Measurements from ENCODE around the gene AOPEP.

The AOPEP gene

DNA sequence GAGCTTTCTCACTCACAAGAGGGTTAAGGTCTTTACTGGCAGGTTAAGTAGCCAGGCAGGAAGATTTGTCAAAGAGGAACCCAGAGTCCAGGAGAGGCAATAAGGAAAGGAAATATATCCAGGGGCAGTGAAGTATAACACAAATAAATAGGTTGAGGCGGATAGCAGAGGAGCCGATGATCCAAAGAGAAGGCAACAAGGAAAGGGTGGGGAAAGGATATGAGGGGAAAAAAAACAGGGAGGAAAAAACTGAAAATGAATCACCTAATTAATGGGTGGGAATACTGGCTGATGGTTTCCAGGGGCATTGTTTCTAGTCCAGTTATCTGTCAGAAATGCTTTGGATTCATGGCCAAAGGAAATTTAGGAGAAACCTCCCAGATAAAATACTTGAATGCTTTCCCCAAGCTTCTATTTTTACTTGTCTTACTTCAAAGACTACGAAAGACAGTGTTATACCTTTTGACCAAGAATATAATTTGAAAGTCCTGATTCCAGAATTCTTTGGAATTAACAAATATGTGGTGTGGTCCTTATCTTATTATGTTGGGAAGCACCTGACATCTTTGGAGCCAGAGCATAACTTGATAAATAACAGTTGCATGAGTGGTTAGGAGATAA, 146.5 kb downstream of the AOPEP start:
- no peak for DNase-seq

DNA sequence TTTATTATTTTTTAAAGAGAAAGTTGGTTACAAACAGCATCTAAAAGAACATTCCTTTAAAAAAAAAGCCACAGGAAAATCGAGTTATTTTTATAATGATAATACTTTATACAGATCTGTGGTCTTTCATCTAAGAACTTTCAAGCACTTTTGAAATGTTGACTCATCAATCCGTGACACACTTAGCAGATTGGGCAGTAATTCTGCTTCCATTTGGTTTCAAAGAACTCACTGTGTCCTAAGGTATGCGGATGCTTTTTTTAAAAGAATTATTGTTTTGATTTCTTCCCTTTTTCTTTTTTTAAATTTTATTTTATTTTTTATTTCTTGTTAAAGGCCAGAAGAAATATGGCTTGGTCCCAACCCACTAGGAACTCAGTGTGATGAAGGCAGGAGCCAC, 147.8 kb downstream of the AOPEP start:
- no peak for DNase-seq

- no peak for DNase-seq
These were observed 149.0 kb downstream of the AOPEP start for GRCh38 chr9:94875300-94876020.

- peak; percentile 30 for DNase-seq
These were observed 152.3 kb downstream of the AOPEP start for GRCh38 chr9:94878804-94879203.

DNA sequence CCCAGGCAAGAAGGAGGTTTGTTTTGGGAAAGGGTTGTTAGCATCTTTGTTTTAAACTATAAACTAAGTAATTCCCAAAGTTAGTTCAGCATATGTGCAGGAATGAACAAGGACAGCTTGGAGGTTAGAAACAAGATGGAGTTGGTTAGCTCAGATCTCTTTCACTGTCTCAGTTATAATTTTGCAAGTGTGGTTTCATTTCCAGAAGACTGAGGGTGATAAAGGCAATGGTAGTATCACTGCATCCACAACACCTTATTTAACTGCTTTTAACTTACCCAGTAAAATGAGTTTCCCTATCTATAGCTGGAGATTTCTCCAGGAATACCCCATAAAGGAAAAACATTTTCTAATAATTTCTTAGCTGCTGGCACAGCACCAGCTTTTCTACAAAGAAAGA, 152.7 kb downstream of the AOPEP start:
- DNase-seq = no peak

DNA sequence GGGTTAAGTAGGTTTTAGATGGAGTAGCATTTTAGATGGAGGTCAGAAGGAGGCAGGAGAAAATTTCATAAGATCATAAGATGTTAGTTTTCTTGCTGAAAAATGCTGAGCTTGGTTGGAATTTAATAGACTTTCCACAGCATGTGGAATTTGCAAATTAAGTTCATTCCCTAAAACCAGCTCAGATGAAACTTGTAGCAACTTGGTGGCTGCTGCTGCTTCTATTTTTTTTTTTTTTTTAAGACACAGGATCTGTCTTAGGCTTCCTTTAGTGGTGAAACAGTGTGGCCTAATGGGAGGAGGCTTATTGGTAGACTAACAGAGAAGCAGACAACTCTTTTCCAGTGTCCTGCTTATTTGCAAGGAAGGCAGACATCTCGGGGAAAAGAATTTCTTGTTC, 154.5 kb downstream of the AOPEP start:
- no peak for DNase-seq

DNA sequence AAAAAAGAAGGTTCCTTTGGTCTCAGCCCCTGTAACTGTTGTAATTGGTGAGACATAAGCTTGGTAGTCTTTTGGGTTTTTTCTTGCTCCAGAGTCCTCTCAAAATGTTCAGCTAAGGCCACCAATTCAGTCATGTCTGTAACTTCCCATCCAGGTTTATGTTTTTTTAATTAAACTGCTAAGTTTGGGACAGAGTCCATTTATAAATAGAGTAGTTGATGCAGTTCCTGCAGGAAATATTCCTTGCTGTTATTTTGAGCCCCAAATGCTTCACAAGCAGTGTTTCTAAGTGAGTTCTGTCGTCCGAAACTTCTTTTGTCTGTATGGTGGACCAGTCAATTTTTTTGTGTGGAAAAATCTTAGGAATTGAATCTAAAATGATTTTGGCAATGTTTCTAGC, 155.0 kb downstream of the AOPEP start:
- DNase-seq = no peak

DNA sequence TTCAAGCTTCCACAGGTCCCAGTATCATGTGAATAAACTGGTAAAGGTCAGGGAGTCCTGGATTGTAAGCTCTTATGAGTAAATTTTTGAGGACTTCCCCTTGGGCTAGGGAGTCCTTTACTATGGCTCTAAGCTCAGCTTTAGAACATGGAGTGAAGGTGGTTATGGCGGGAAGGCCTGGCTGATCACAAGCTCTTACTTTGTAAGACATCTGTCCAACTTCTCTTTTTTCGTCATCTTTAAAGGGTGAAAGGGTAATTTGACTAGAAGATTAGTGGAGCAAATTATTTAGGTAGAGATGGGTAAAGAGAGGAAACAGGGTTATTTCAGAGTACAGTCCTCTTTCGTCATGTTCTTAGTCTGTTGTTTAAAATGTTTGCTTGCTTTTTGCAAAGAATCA, 155.4 kb downstream of the AOPEP start:
- DNase-seq = no peak

GRCh38 chr9:94882966-94883641, 156.6 kb downstream of the AOPEP start:
- no peak for DNase-seq

DNA sequence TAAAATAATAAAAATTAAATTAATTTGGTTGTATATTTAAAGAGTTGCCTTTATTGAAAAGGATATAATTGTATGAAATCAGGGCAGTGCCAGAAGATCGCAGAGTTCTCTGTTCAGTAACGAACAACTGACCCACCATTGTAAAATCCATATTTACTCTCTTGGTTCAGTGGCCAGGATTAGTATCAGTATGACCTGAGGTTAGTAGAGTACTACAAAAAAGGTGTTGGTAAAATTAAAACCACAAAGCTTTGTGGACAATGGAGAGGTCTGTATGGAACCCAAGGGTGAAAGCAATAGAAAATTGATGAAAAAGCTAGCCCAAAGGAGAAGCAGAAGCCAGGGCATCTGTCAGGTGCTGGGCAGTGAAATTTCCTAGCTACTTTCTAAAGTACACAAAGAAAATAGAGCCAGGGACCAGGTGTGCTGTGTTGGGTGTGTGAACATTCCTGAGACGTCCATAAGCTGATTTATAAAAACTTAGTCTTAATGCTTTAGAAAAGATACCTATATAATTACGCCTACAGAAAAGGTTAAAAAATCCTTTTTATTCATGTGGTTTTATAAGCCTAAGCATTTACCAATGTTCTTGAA, 159.5 kb downstream of the AOPEP start:
- no peak for DNase-seq

GRCh38 chr9:94887721-94888120, 161.2 kb downstream of the AOPEP start:
- DNase-seq = no peak

GRCh38 chr9:94888775-94889174, 162.3 kb downstream of the AOPEP start:
- DNase-seq = no peak

GRCh38 chr9:94889628-94890027, 163.1 kb downstream of the AOPEP start:
- no peak for DNase-seq

- no peak for DNase-seq
These were observed 164.7 kb downstream of the AOPEP start for GRCh38 chr9:94891183-94891582.

- DNase-seq = no peak
These were observed 166.2 kb downstream of the AOPEP start for GRCh38 chr9:94892675-94893074.

GRCh38 chr9:94894094-94894699, 167.7 kb downstream of the AOPEP start:
- DNase-seq = no peak

GRCh38 chr9:94895668-94896067, 169.2 kb downstream of the AOPEP start:
- DNase-seq = no peak

DNA sequence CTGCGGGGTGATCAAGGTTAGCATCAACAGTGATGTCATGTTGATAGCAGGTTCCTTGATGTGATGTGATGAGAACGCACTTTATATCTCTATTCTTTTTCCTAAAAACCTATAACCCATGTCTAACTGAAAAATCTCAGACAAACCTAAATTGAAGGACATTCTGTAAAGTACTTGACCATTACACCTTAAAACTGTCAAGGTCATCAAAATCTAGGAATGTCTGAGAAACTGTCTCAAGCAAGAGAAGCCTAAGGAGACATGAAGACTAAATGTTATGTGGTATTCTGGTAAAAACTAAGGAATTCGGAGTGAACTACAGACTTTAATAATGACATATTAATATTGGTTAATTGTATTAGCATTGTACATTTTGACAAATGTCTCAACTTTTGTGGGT, 170.0 kb downstream of the AOPEP start:
- DNase-seq = no peak

GRCh38 chr9:94899464-94900221, 173.1 kb downstream of the AOPEP start:
- DNase-seq = no peak

DNA sequence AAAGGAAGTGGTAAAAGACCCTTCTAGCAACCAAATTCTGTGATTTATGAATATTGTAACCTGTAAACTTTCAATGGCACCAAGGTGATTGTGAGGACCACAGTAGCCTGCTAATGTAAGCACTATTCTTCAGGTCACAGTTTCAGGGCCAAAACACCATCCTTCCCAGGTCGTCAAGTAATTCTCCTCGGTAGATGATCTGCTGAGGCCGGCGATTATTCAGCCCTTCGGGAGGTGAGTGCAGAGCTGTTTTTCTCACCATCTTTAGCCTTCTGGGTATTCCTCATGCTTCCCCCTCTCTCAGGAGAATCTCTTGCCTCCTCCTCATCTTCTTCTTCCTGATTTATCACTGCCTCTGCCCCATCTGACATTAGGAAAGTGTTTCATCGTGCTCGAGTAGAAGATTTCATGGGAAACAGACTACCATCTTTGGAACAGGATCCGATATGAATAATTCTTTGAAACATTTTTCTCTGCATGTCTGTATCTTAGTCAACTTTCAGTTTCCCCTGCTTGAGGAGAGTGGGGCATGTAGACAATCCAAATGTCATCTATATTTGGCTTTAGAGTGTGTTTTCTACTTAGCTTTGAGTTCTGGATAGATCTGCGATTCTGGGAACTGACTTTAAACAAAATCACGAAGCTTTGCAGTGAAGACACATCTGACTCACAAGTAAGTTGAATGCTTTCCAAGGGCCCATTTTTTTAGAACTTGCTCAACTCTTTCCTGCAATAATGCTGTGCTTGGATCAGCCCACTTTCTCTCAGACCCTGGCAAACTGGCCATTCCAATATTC, 173.9 kb downstream of the AOPEP start:
- no peak for DNase-seq

GRCh38 chr9:94901019-94901363, 174.5 kb downstream of the AOPEP start:
- no peak for DNase-seq

- DNase-seq = no peak
These were observed 177.5 kb downstream of the AOPEP start for GRCh38 chr9:94903961-94904421.

Measured in stimulated activated CD4-positive, alpha-beta T cell treated with anti-CD3 and anti-CD28 coated beads, Interleukin-4, amount 100 ng/mL, for 24 hours (primary cell).